Breast epithelium (tissue), 4 donors: ENCODE measurements around the gene ARL2. TPM values are rescaled to one million over a fixed set of nuclear protein-coding genes. Genes with fewer than 3 reads are reported as not detected.
"Not testable (repeated sequence)": the region's sequence is repeated elsewhere in the genome, so short reads cannot be mapped to it uniquely, and the experiment has no call there.

Experiments used
- DNase-seq, 2 donors: peaks; one replicate each; pipeline ENCODE4 v3.0.0-alpha.2; 2019; ENCODE audit warnings: low spot score in 2 of 2
- H3K27ac ChIP-seq, 2 donors: fragments of 200-600 bp; sonication (generic) in 1 of 2; one replicate each; pipeline ENCODE4 v1.5.1; 2016 to 2019; ENCODE audit warnings: mild to moderate bottlenecking in 1 of 2
- H3K27me3 ChIP-seq, 2 donors: fragments of 200-600 bp; sonication (generic) in 1 of 2; one replicate each; pipeline versions ENCODE4 v1.5.1 to v1.6.0; 2017 to 2019; ENCODE audit warnings: control low read depth in 1 of 2, mild to moderate bottlenecking in 1 of 2
- H3K36me3 ChIP-seq: fragments of 200-600 bp; one replicate; pipeline ENCODE4 v1.5.1; 2019
- H3K4me1 ChIP-seq, 2 donors: fragments of 200-600 bp; sonication (generic); one replicate each; pipeline ENCODE4 v1.5.1; 2016 to 2019; ENCODE audit warnings: control low read depth in 1 of 2
- H3K4me3 ChIP-seq, 3 donors: fragments of 200-600 bp; sonication (generic); 1 replicate in 2 of 3; 2 replicates in 1 of 3; pipeline ENCODE4 v1.5.1; 2016 to 2019; ENCODE audit warnings: mild to moderate bottlenecking in 3 of 3, moderate library complexity in 2 of 3
- H3K9me3 ChIP-seq, 2 donors: fragments of 200-600 bp; sonication (generic) in 1 of 2; one replicate each; pipeline ENCODE4 v1.5.1; 2016 to 2019; ENCODE audit warnings: control low read depth in 1 of 2
- POLR2A ChIP-seq: fragments of 450-650 bp; IDR thresholded peaks from one replicate; pipeline ENCODE4 v1.6.1; 2016; ENCODE audit warnings: antibody characterized with exemption, mild to moderate bottlenecking, moderate library complexity
- POLR2AphosphoS5 ChIP-seq, 3 donors: sonication (generic); formaldehyde crosslinking; IDR thresholded peaks; one replicate each; pipeline ENCODE4 v1.6.1; 2017; ENCODE audit warnings: antibody characterized with exemption in 3 of 3
- intact Hi-C: fragments of 100-400 bp; cut with DNase I; formaldehyde crosslinking; loops from one replicate; pipeline ENCODE4 v1.15.1; 2023; ENCODE audit warnings: low total_unique reads
- total RNA-seq, 3 donors: library from RNA; depleted of rRNA; stranded (reverse); fragments of >200 nt; gene quantifications; one replicate each; pipeline ENCODE4 v1.1.0, GENCODE V29; 2016
- TF ChIP-seq, protein P1 (sequence below), 3 donors: fragments of 450-650 bp; IDR thresholded peaks; one replicate each; pipeline ENCODE4 v1.5.1; 2016 to 2017; ENCODE audit warnings: antibody characterized with exemption in 3 of 3, mild to moderate bottlenecking in 3 of 3, moderate library complexity in 3 of 3

The ARL2 gene
- total RNA-seq, 3 donors from 2014 or later: 99.8 to 193 (median 154) TPM

DNA sequence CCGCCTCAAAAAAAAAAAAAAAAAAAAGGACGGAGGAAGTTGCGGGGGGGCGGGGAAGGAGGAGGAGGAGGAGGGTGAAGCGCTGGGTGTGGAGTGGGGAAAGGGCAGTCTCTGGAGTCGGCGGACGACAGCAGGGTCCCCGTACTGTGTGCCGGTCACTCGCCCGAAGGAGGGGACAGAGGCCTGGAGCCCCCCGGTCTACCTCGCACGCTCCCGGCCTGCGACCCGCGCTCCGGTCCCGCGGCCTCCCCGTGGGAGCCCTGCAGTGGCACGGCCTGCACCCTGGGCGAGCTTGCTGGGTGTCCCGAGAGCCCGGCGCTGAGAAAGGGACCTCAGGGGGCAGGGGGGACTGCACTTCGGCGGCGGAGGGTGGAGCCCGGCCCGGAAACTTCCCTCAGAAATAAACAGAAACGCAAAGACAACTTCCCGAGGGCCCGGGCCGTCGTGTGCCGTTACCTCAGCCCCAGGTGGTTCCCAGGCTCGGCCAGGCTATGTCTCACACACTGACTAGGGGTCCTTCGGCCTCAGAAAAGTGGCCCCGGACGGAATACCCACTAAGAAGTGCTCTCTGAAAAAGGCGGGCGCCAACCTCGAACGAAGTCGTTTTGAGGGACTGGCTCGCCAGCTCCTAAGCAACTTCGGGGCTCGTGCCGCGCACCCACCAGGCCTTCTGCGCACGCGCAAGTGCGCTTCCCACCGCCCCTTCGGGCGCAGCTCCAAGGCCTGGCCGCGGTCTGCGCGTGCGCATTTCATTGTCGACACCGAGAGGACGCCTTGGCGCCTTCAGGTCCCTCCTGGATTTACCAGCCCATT lies 42.3 kb upstream of the ARL2 start, which contains the start of gene MAJIN:
Gene MAJIN, minus strand, starts transcription at position 688 of the 813 bp plus-strand sequence. CDS start 12,703 bp downstream, outside the sequence.
- Histone ChIP-seq H3K9me3 (no peaks in the 10 kb centered on the region), H3K27ac (no peak within 1 kb of the TSS), H3K27me3 (no peaks in the 10 kb centered on the region), H3K4me3 (peak within 1 kb of the TSS; percentile 17 to 58 (median 45)), H3K36me3 (no peaks in the 10 kb centered on the region), H3K4me1 (no peaks in the 10 kb centered on the region)
- intact Hi-C loops: loop anchor here (5.0 kb wide), 1 partner anchor 1721 kb away; no protein-coding TSS in a partner anchor
- TF ChIP-seq POLR2AphosphoS5 (IDR thresholded peaks at IDR 0.05): peak in 1 of 3 donors; percentile 15
- TF ChIP-seq, protein P1, sequence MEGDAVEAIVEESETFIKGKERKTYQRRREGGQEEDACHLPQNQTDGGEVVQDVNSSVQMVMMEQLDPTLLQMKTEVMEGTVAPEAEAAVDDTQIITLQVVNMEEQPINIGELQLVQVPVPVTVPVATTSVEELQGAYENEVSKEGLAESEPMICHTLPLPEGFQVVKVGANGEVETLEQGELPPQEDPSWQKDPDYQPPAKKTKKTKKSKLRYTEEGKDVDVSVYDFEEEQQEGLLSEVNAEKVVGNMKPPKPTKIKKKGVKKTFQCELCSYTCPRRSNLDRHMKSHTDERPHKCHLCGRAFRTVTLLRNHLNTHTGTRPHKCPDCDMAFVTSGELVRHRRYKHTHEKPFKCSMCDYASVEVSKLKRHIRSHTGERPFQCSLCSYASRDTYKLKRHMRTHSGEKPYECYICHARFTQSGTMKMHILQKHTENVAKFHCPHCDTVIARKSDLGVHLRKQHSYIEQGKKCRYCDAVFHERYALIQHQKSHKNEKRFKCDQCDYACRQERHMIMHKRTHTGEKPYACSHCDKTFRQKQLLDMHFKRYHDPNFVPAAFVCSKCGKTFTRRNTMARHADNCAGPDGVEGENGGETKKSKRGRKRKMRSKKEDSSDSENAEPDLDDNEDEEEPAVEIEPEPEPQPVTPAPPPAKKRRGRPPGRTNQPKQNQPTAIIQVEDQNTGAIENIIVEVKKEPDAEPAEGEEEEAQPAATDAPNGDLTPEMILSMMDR (IDR thresholded peaks at IDR 0.05): no peak
- DNase-seq: peak; percentile 47 to 69

DNA sequence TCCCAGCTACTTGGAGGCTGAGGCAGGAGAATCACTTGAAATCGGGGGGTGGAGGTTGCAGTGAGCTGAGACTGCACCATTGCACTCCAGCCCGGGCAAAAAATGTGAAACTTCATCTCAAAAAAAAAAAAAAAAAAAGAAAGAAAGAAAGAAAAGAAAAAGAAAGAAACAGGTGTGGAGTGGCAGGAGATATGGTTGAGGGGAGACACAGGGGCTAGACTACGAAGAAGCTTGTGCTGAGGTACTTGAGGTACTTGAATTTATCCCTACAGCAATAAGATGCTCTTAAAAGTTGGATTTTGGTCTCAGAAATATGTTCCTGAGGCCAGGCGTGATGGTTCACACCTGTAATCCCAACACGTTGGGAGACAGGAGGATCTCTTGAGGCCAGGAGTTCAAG lies 39.8 kb upstream of the ARL2 start:
- H3K4me1 ChIP-seq: no peaks in the 10 kb centered on the region
- DNase-seq: no peak
- H3K36me3 ChIP-seq: no peaks in the 10 kb centered on the region
- no peak overlapping the region for H3K27ac ChIP-seq
- no peaks in the 10 kb centered on the region for H3K9me3 ChIP-seq
- TF ChIP-seq POLR2AphosphoS5 (IDR thresholded peaks at IDR 0.05): no peak
- no peak for TF ChIP-seq POLR2A
- H3K4me3 ChIP-seq: no peak overlapping the region
- no peaks in the 10 kb centered on the region for H3K27me3 ChIP-seq
- intact Hi-C loops: loop anchor here (5.0 kb wide), 1 partner anchor 1718 kb away; no protein-coding TSS in a partner anchor

DNA sequence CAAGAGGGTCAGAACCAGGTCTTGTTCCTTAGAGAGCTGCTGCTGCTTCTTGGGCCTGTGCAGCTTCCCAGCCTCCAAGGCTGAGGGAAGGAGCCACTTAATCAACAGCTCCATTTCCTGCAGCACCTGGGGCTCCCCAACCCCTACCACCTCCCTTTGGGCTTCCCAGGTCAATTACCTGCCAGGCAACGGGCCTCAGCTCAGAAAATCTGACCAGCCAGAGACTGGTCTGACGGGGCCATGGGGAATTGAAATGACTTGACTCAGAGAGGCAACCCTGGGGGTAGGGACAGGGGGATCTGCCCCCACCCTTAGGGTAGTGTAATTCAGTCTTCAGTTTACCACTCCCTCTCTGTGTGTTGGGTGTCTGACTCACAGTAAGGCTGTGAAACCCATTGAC lies 37.3 kb upstream of the ARL2 start:
- Histone ChIP-seq H3K36me3 (no peaks in the 10 kb centered on the region), H3K4me1 (no peaks in the 10 kb centered on the region), H3K9me3 (no peaks in the 10 kb centered on the region), H3K27me3 (no peaks in the 10 kb centered on the region), H3K27ac (no peak overlapping the region), H3K4me3 (no peak overlapping the region)
- DNase-seq: no peak
- intact Hi-C loops: no loop called here
- TF ChIP-seq, protein P1 (IDR thresholded peaks at IDR 0.05): no peak
- no peak for TF ChIP-seq POLR2A
- TF ChIP-seq POLR2AphosphoS5 (IDR thresholded peaks at IDR 0.05): no peak

DNA sequence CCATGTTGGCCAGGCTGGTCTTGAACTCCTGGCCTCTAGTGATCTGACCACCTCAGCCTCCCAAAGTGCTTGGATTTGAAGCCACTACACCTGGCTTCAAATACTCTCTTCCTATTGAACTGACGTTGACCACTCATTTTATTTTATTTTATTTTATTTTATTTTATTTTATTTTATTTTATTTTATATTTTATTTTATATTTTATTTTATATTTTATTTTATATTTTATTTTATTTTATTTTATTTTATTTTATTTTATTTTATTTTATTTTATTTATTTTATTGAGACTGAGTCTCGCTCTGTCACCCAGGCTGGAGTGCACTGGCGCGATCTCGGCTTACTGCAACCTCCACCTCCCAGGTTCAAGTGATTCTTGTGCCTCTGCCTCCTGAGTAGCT lies 30.6 kb upstream of the ARL2 start:
- intact Hi-C loops, H3K4me1 ChIP-seq, H3K9me3 ChIP-seq: not testable (repeated sequence)

DNA sequence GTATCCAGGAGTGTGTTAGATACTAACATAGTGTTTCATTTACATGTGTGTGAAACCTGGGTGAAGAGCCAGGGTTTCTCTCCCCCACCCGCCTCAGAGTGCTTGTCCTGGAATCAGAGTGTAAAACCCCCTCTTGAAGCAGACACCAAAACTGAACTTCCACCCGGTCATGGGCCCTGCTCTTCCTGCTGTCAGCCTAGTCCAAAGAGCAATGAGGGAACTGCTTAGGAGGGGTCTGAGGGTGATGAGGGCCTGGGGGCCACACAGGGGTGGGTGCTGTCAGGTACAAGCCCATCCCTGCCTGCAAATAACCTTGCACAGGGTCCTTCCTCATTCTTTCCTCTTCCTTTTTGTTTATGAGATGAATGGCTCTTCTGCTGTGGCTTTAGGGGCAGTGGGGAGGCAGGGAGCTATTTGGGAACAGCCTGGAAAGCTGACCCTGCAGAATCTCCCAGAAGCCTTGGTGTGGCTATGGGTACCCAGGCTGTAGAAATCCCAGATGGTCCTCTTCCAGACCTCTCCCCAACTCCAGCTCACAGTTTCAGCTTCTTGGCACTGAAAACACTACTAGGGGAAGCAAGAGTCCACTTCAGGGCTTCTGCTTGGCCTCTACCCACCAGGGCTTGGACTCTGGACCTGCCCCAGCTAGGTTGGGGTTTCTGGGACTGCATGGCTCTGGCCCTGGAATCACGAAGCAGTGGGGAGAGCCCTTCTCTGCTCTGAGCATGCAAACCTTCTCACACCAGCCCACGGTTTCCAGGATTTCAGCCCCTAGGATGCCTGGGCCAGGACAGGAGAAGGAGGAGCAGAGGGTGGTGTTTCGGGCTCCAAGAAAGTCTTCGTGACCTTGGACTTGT lies 25.7 kb upstream of the ARL2 start:
- intact Hi-C loops: no loop called here
- TF ChIP-seq POLR2AphosphoS5 (IDR thresholded peaks at IDR 0.05) (no peak), POLR2A (no peak)

More for the DNA sequence above, 30.6 kb upstream of the ARL2 start:
- not testable (repeated sequence) for DNase-seq, H3K4me3 ChIP-seq, H3K27me3 ChIP-seq, H3K36me3 ChIP-seq, H3K27ac ChIP-seq

DNA sequence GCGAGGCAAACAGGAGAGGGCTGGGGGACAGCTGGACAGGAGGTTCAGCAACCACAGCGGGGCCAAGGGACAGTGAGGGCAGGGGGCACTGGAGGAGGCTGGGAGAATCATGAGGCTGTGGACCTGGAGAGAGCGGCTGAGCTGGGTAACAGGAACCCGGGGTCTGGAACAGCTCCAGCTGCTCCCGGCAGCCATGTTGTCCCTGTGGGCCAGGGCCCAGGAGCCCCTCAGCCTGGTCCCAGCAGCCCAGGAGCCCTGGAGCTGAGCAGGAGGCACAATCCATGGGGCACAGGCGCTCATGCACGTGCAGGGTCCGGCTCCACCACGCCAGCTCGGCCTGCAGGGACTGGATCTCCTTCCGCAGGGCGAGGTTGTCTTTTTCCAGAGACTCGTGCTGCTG lies 24.5 kb upstream of the ARL2 start:
- TF ChIP-seq POLR2A: no peak
- TF ChIP-seq POLR2AphosphoS5 (IDR thresholded peaks at IDR 0.05): no peak
- TF ChIP-seq, protein P1 (IDR thresholded peaks at IDR 0.05): no peak
- Histone ChIP-seq H3K36me3 (no peaks in the 10 kb centered on the region), H3K4me1 (no peaks in the 10 kb centered on the region), H3K4me3 (peak overlapping the region in 2 of 3 donors; percentile 17 to 45), H3K27ac (peak overlapping the region in 1 of 2 donors; percentile 43), H3K27me3 (no peaks in the 10 kb centered on the region), H3K9me3 (no peaks in the 10 kb centered on the region)
- no peak for DNase-seq
- intact Hi-C loops: no loop called here

More for the DNA sequence above, 25.7 kb upstream of the ARL2 start:
- Histone ChIP-seq H3K27me3 (no peaks in the 10 kb centered on the region), H3K4me1 (no peaks in the 10 kb centered on the region), H3K36me3 (no peaks in the 10 kb centered on the region), H3K4me3 (no peak overlapping the region), H3K27ac (no peak overlapping the region), H3K9me3 (no peaks in the 10 kb centered on the region)
- no peak for DNase-seq
